H1 (cell line): ENCODE data around the gene SMOC2. TPM values are rescaled to one million over a fixed set of nuclear protein-coding genes. Genes with fewer than 3 reads are reported as not detected.
A peak's percentile ranks its signal among the peaks of the same experiment; 100 is the strongest.

ENCODE experiments used
- CTCF ChIA-PET: fragments of 300-600 bp; sonication (Branson Sonifier 250); formaldehyde crosslinking; loops from one replicate; lab custom pipeline; 2021; ENCODE audit not compliant: partially characterized antibody; lab: Charles Lee
- POLR2A ChIA-PET: fragments of 300-600 bp; sonication (Branson Sonifier 250); formaldehyde crosslinking; loops from one replicate; lab custom pipeline; 2021; ENCODE audit warnings: inconsistent platforms; ENCODE audit not compliant: partially characterized antibody; lab: Charles Lee
- DNase-seq, 2 experiments: peaks; one replicate each; pipeline versions ENCODE4 v3.0.0 to v3.0.0-alpha.2; 2010 to 2022; ENCODE audit warnings: low spot score in 2 of 2, low read depth in 1 of 2, mixed read lengths in 1 of 2
- FAIRE-seq: peaks from 2 replicates; lab custom pipeline; 2011; peaks lifted over from hg19 to GRCh38; lab: Jason Lieb, UNC
- H2AFZ ChIP-seq: 2 replicates; pipeline ENCODE4 v1.8.1; 2012; ENCODE audit warnings: low read length, inconsistent platforms
- H2AK5ac ChIP-seq: 2 replicates; pipeline ENCODE4 v1.6.1; 2013; ENCODE audit warnings: low read depth, low read length
- H2BK120ac ChIP-seq: replicated peaks from 2 replicates; pipeline ENCODE3; 2013; ENCODE audit warnings: low read depth, low read length, inconsistent platforms
- H2BK12ac ChIP-seq: 2 replicates; pipeline ENCODE4 v1.6.1; 2013; ENCODE audit warnings: low read depth, low read length
- H2BK15ac ChIP-seq: 2 replicates; pipeline ENCODE4 v1.6.1; 2013; ENCODE audit warnings: low read length
- H2BK20ac ChIP-seq: 2 replicates; pipeline ENCODE4 v1.6.1; 2013; ENCODE audit warnings: low read length
- H2BK5ac ChIP-seq: 2 replicates; pipeline ENCODE4 v1.6.1; 2013; ENCODE audit warnings: low read depth, low read length
- H3K14ac ChIP-seq: 2 replicates; pipeline ENCODE4 v1.6.1; 2013; ENCODE audit warnings: inconsistent platforms; ENCODE audit not compliant: insufficient read length
- H3K18ac ChIP-seq: 2 replicates; pipeline ENCODE4 v1.6.1; 2013; ENCODE audit warnings: low read length; ENCODE audit errors: extremely low read depth
- H3K23ac ChIP-seq: 2 replicates; pipeline ENCODE4 v1.6.1; 2013; ENCODE audit warnings: inconsistent platforms; ENCODE audit not compliant: insufficient read length
- H3K23me2 ChIP-seq: 2 replicates; pipeline ENCODE4 v1.6.1; 2013; ENCODE audit warnings: low read depth, low read length
- H3K27ac ChIP-seq: 2 replicates; pipeline ENCODE4 v1.6.1; 2011; ENCODE audit warnings: low read depth, low read length, inconsistent platforms
- H3K27me3 ChIP-seq, 4 experiments: replicated peaks in 1 of 4; 1 replicate in 1 of 4; 2 replicates in 3 of 4; pipeline versions ENCODE4 v1.6.1 to v1.8.1; 2011 to 2013; ENCODE audit warnings: low read length in 3 of 4, mild to moderate bottlenecking in 3 of 4, inconsistent platforms in 2 of 4, mixed read lengths in 2 of 4, moderate library complexity in 1 of 4; ENCODE audit not compliant: control insufficient read depth in 3 of 4, insufficient read depth in 3 of 4; ENCODE audit errors: extremely low read depth in 1 of 4
- H3K36me3 ChIP-seq, 4 experiments: 2 replicates each; pipeline versions ENCODE4 v1.6.1 to v1.8.1; 2011 to 2013; ENCODE audit warnings: mild to moderate bottlenecking in 4 of 4, low read length in 3 of 4, moderate library complexity in 2 of 4, control low read depth in 1 of 4, inconsistent platforms in 1 of 4; ENCODE audit not compliant: insufficient read depth in 4 of 4, control insufficient read depth in 2 of 4
- H3K4ac ChIP-seq: replicated peaks from 2 replicates; pipeline ENCODE3; 2013; ENCODE audit warnings: low read length, low read depth, mixed read lengths, inconsistent platforms; ENCODE audit not compliant: insufficient read length
- H3K4me1 ChIP-seq, 4 experiments: replicated peaks in 1 of 4; 1 replicate in 1 of 4; 2 replicates in 3 of 4; pipeline versions ENCODE4 v1.6.1 to v1.8.1; 2011 to 2013; ENCODE audit warnings: low read length in 3 of 4, inconsistent platforms in 2 of 4, mixed read lengths in 1 of 4; ENCODE audit not compliant: insufficient read depth in 4 of 4, control insufficient read depth in 3 of 4
- H3K4me2 ChIP-seq, 2 experiments: 2 replicates each; pipeline versions ENCODE4 v1.6.1 to v1.8.1; 2011 to 2013; ENCODE audit warnings: low read depth in 2 of 2, low read length in 2 of 2, control low read depth in 1 of 2, inconsistent platforms in 1 of 2, mild to moderate bottlenecking in 1 of 2; ENCODE audit not compliant: insufficient read depth in 1 of 2
- H3K4me3 ChIP-seq, 4 experiments: fragments of 200-600, 300-600 bp in 1 of 4; sonication (generic), shearing (Covaris generic), sonication (Bioruptor Twin) in 1 of 4; 2 replicates each; pipeline versions ENCODE4 v1.5.1 to v1.8.1; 2011 to 2016; ENCODE audit warnings: low read length in 4 of 4, low read depth in 3 of 4, control low read depth in 2 of 4, inconsistent platforms in 2 of 4, mild to moderate bottlenecking in 2 of 4, mixed read lengths in 1 of 4, moderate library complexity in 1 of 4; ENCODE audit not compliant: insufficient read depth in 2 of 4; ENCODE audit errors: extremely low read depth in 1 of 4
- H3K56ac ChIP-seq: replicated peaks from 2 replicates; pipeline ENCODE3; 2013; ENCODE audit warnings: low read depth, mild to moderate bottlenecking, mixed read lengths, low read length, inconsistent platforms; ENCODE audit not compliant: insufficient read length
- H3K79me1 ChIP-seq: 2 replicates; pipeline ENCODE4 v1.6.1; 2013; ENCODE audit warnings: low read depth, low read length, control low read depth
- H3K79me2 ChIP-seq, 2 experiments: 2 replicates each; pipeline versions ENCODE4 v1.6.1 to v1.8.1; 2012 to 2013; ENCODE audit warnings: low read length in 2 of 2, mild to moderate bottlenecking in 2 of 2, inconsistent platforms in 1 of 2; ENCODE audit not compliant: insufficient read depth in 2 of 2, control insufficient read depth in 1 of 2
- H3K9ac ChIP-seq, 4 experiments: replicated peaks in 1 of 4; 1 replicate in 1 of 4; 2 replicates in 3 of 4; pipeline versions ENCODE4 v1.6.1 to v1.8.1; 2011 to 2013; ENCODE audit warnings: low read depth in 3 of 4, low read length in 3 of 4, control low read depth in 2 of 4, mild to moderate bottlenecking in 2 of 4, moderate library complexity in 2 of 4, inconsistent platforms in 1 of 4; ENCODE audit errors: extremely low read depth in 1 of 4
- H3K9me3 ChIP-seq, 2 experiments: 2 replicates each; pipeline versions ENCODE4 v1.6.1 to v1.8.1; 2012 to 2013; ENCODE audit warnings: mild to moderate bottlenecking in 2 of 2, moderate library complexity in 2 of 2, control low read depth in 1 of 2, inconsistent platforms in 1 of 2, low read depth in 1 of 2, low read length in 1 of 2, mixed read lengths in 1 of 2; ENCODE audit not compliant: insufficient read depth in 2 of 2
- H4K20me1 ChIP-seq, 2 experiments: replicated peaks in 1 of 2; 2 replicates each; pipeline versions ENCODE3 to v1.8.1; 2011 to 2013; ENCODE audit warnings: inconsistent platforms in 2 of 2, low read length in 2 of 2, mild to moderate bottlenecking in 1 of 2; ENCODE audit not compliant: insufficient read depth in 2 of 2, control insufficient read depth in 1 of 2
- H4K5ac ChIP-seq: 2 replicates; pipeline ENCODE4 v1.6.1; 2013; ENCODE audit warnings: low read length, low read depth, mixed read lengths, inconsistent platforms; ENCODE audit not compliant: insufficient read length
- H4K8ac ChIP-seq: 2 replicates; pipeline ENCODE4 v1.8.0; 2013; ENCODE audit warnings: mild to moderate bottlenecking, moderate library complexity, low read length, inconsistent platforms; ENCODE audit not compliant: insufficient read depth; ENCODE audit errors: extremely low read depth
- H4K91ac ChIP-seq: replicated peaks from 2 replicates; pipeline ENCODE3; 2013; ENCODE audit warnings: low read length, mixed read lengths, inconsistent platforms; ENCODE audit not compliant: insufficient read length
- ASH2L ChIP-seq: fragments of 200-600, 300-600 bp; sonication (generic); IDR thresholded peaks from one replicate; pipeline ENCODE4 v1.7.1; 2017; ENCODE audit warnings: low read length
- BACH1 ChIP-seq: IDR thresholded peaks from 2 replicates; pipeline ENCODE4 v1.6.1; 2012; ENCODE audit warnings: low read length, improper control_type of control experiment
- CHD2 ChIP-seq: IDR thresholded peaks from 2 replicates; pipeline ENCODE4 v1.6.1; 2012; ENCODE audit warnings: low read length, improper control_type of control experiment
- FOSL1 ChIP-seq: IDR thresholded peaks from 2 replicates; pipeline ENCODE4 v1.6.1; 2011; ENCODE audit warnings: mild to moderate bottlenecking, low read depth, low read length, moderate library complexity; ENCODE audit not compliant: insufficient read depth
- HDAC6 ChIP-seq: IDR thresholded peaks from one replicate; pipeline ENCODE4 v1.7.1; 2012; ENCODE audit warnings: low read depth, mild to moderate bottlenecking, inconsistent platforms, low read length, moderate library complexity
- MAFK ChIP-seq: IDR thresholded peaks from 2 replicates; pipeline ENCODE4 v1.6.1; 2012; ENCODE audit warnings: low read depth, mild to moderate bottlenecking, improper control_type of control experiment, low read length
- WGBS, 2 experiments: shearing (Covaris generic) in 1 of 2; methylation state at CpG; one replicate each; pipeline versions ENCODE4 v1.1.6 to v1.1.7; 2013 to 2015; ENCODE audit warnings: low lambda C conversion rate in 2 of 2, mixed read lengths in 2 of 2, inconsistent platforms in 1 of 2, low coverage in 1 of 2, missing lambda C conversion rate in 1 of 2; ENCODE audit not compliant: insufficient replicate concordance in 2 of 2, insufficient coverage in 1 of 2, insufficient read length in 1 of 2; ENCODE audit errors: extremely low coverage in 1 of 2, missing lambda C conversion rate in 1 of 2; 5-methylcytosine and 5-hydroxymethylcytosine counted together
- polyA plus RNA-seq, 7 experiments: library from polyadenylated mRNA; depleted of rRNA in 3 of 7; stranded (reverse) in 5 of 7; unstranded in 2 of 7; fragments of >200 nt in 5 of 7; fragments of 200-250 nt in 2 of 7; gene quantifications; 1 replicate in 5 of 7; 2 replicates in 1 of 7; 4 replicates in 1 of 7; pipeline versions ENCODE4 v1.2.1 to v1.2.3, GENCODE V29; 2011 to 2013; ENCODE audit warnings: missing spikeins in 2 of 7, mixed read lengths in 2 of 7
- total RNA-seq: library from RNA; stranded (reverse); fragmentation: NEBNext Ultra II Directional; extraction: Animal tissue kit (Norgen Biotek cat#: 25700); gene quantifications from 2 replicates; pipeline ENCODE4 v1.2.1, GENCODE V29; 2021
- TF ChIP-seq, protein P1 (sequence below): IDR thresholded peaks from 2 replicates; pipeline ENCODE4 v1.6.1; 2012; ENCODE audit warnings: inconsistent platforms

SMOC2 gene
- total and polyA plus RNA-seq, 2 of the 8 experiments (the other 6 are each of a cell fraction or from before 2014, with no cell fraction given), result 7.7 to 8.5 TPM

DNA sequence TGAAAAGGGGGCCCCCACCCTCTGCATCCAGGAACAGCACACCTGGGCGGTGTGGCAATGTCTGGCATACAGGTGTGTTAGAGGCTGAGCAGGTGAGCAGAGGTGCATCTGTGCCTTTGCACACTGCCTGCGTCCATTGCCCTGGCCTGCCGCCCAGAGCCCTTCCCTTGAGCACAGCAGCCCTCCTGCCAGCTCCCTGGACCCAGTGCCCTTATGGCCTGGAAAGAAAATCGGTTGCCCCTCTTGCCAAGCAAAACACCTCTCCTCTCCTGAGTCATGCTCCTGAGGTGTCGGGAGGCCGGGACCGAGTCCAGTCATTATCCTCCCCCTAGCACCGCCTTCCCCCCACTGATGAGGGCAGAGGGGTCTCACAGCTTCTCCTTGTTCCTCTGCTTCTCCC is 259.9 kb downstream of the SMOC2 start:
- ChIA-PET POLR2A (no interaction called here), CTCF (interaction anchor here (1.1 kb wide), 1 partner anchor 10 kb away, joined by 3 read pairs; no protein-coding TSS in a partner anchor)
- no peaks in the 10 kb centered on the region for H3K9me3 ChIP-seq
- no peak overlapping the region for H2BK20ac ChIP-seq
- H2BK15ac ChIP-seq, result no peak overlapping the region
- H3K14ac ChIP-seq, result no peak overlapping the region
- no peak overlapping the region for H3K4ac ChIP-seq
- no peak overlapping the region for H4K5ac ChIP-seq
- H4K20me1 ChIP-seq, result no peaks in the 10 kb centered on the region
- no peak overlapping the region for H3K56ac ChIP-seq
- DNase-seq (no peak), FAIRE-seq (no peak)
- no peak overlapping the region for H4K91ac ChIP-seq
- no peaks in the 10 kb centered on the region for H3K23me2 ChIP-seq
- 0 out of 2 replicates have a peak overlapping the region, but pooled peaks have one; percentile 33 for H2BK12ac ChIP-seq
- H3K4me2 ChIP-seq, result no peak overlapping the region
- H3K79me1 ChIP-seq, result no peaks in the 10 kb centered on the region
- peaks cover 0 to 3% (median 1%) of the 10 kb centered on the region in 4 experiments; a peak in 2 of 7 replicates for H3K4me1 ChIP-seq
- no peaks in the 10 kb centered on the region for H3K79me2 ChIP-seq
- H2BK5ac ChIP-seq, result no peak overlapping the region; the same call in 1 of the 2 replicates
- no peaks in the 10 kb centered on the region for H3K36me3 ChIP-seq
- H3K27me3 ChIP-seq, result no peaks in the 10 kb centered on the region
- H3K4me3 ChIP-seq, result no peak overlapping the region
- H2AFZ ChIP-seq, result no peak overlapping the region
- no peak overlapping the region for H3K9ac ChIP-seq
- 94% methylated on average over 5 of the region's 8 CpGs; no CpG with 5 or more reads in 1 of the 2 experiments for WGBS, 2 experiments
- H2AK5ac ChIP-seq, result no peak overlapping the region
- TF ChIP-seq ASH2L (no peak), MAFK (no peak), HDAC6 (no peak), BACH1 (no peak), FOSL1 (no peak), CHD2 (no peak)
- TF ChIP-seq, protein P1, sequence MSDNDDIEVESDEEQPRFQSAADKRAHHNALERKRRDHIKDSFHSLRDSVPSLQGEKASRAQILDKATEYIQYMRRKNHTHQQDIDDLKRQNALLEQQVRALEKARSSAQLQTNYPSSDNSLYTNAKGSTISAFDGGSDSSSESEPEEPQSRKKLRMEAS, result no peak
- no peak overlapping the region for H3K18ac ChIP-seq
- no peak overlapping the region; the same call in 1 of the 2 replicates for H4K8ac ChIP-seq
- no peak overlapping the region for H3K27ac ChIP-seq
- H3K23ac ChIP-seq, result no peak overlapping the region
- no peak overlapping the region for H2BK120ac ChIP-seq
